GM12801 (cell line): ENCODE data around the gene TEX261.

Source experiments
- CTCF ChIP-seq: IDR thresholded peaks from one replicate; pipeline ENCODE4 v1.5.1; 2011; ENCODE audit warnings: control low read depth; ENCODE audit not compliant: insufficient read length; ENCODE audit errors: extremely low read depth

The TEX261 gene

GRCh38 chr2:70999362-70999761 is 4.7 kb upstream of the TEX261 start:
- no peak for TF ChIP-seq CTCF

GRCh38 chr2:70995426-70995729 is 705 bp upstream of the TEX261 start:
- no peak for TF ChIP-seq CTCF

GRCh38 chr2:70994009-70994698 is 519 bp downstream of the TEX261 start:
- TF ChIP-seq CTCF, result no peak

- TF ChIP-seq CTCF, result no peak
Measured at GRCh38 chr2:70992945-70993853, 1.5 kb downstream of the TEX261 start.

GRCh38 chr2:70991742-70992141 is 2.9 kb downstream of the TEX261 start:
- no peak for TF ChIP-seq CTCF

- no peak for TF ChIP-seq CTCF
Measured at GRCh38 chr2:70991142-70991541, 3.5 kb downstream of the TEX261 start.

GRCh38 chr2:70990216-70990615 is 4.5 kb downstream of the TEX261 start:
- TF ChIP-seq CTCF, result no peak
